GM12878 (cell line): ENCODE data around the gene ATF7IP.

Experiments
- BCL11A ChIP-seq: IDR thresholded peaks from 2 replicates; pipeline ENCODE4 v1.6.1; 2011; ENCODE audit warnings: low read depth, low read length
- CBX3 ChIP-seq: fragments of 200-600 bp; sonication (generic); IDR thresholded peaks from 2 replicates; pipeline ENCODE4 v1.6.1; 2016; ENCODE audit warnings: low read depth, borderline replicate concordance
- CTCF ChIP-seq, 3 experiments: IDR thresholded peaks in 2 of 3; conservative IDR thresholded peaks in 1 of 3; 2 replicates each; pipeline ENCODE4 v1.5.1; 2011; ENCODE audit warnings: low read depth in 3 of 3, low read length in 3 of 3, mild to moderate bottlenecking in 3 of 3, control low read depth in 2 of 3, moderate library complexity in 2 of 3, inconsistent platforms in 1 of 3, mixed read lengths in 1 of 3; ENCODE audit not compliant: control insufficient read depth in 2 of 3, insufficient read depth in 1 of 3; ENCODE audit errors: extremely low read depth in 1 of 3
- IRF5 ChIP-seq: fragments of 450-650 bp; IDR thresholded peaks from 2 replicates; pipeline ENCODE4 v1.6.1; 2017; ENCODE audit warnings: borderline replicate concordance
- MAX ChIP-seq: IDR thresholded peaks from 2 replicates; pipeline ENCODE4 v1.6.1; 2012; ENCODE audit warnings: low read depth, low read length, improper control_type of control experiment
- MXI1 ChIP-seq: fragments of 150-350 bp; IDR thresholded peaks from 2 replicates; pipeline ENCODE4 v1.6.1; 2011; ENCODE audit warnings: low read depth, mild to moderate bottlenecking, inconsistent platforms, low read length, improper control_type of control experiment
- NRF1 ChIP-seq: conservative IDR thresholded peaks from 2 replicates; pipeline ENCODE4 v1.6.1; 2011; ENCODE audit warnings: mild to moderate bottlenecking, low read depth, low read length, improper control_type of control experiment
- RAD21 ChIP-seq: IDR thresholded peaks from 2 replicates; pipeline ENCODE4 v1.6.1; 2011; ENCODE audit warnings: mild to moderate bottlenecking, low read depth, low read length, moderate library complexity; ENCODE audit not compliant: insufficient read depth
- RELB ChIP-seq: fragments of 450-650 bp; IDR thresholded peaks from 2 replicates; pipeline ENCODE4 v1.6.1; 2017; ENCODE audit warnings: low read depth, mild to moderate bottlenecking, moderate library complexity
- RFX5 ChIP-seq: IDR thresholded peaks from 2 replicates; pipeline ENCODE4 v1.6.1; 2011; ENCODE audit warnings: low read depth, low read length, improper control_type of control experiment
- ZBTB4 ChIP-seq: fragments of 450-650 bp; formaldehyde crosslinking; IDR thresholded peaks from 2 replicates; pipeline ENCODE4 v1.4.0; 2022; ENCODE audit warnings: mild to moderate bottlenecking, moderate library complexity
- ZNF217 ChIP-seq: fragments of 450-650 bp; IDR thresholded peaks from 2 replicates; pipeline ENCODE4 v1.6.1; 2017; ENCODE audit warnings: antibody characterized with exemption, mild to moderate bottlenecking
- TF ChIP-seq, protein P1 (sequence below): IDR thresholded peaks from 2 replicates; pipeline ENCODE4 v1.6.1; 2011; ENCODE audit warnings: mild to moderate bottlenecking, low read depth, low read length, moderate library complexity; ENCODE audit not compliant: insufficient replicate concordance

DNA sequence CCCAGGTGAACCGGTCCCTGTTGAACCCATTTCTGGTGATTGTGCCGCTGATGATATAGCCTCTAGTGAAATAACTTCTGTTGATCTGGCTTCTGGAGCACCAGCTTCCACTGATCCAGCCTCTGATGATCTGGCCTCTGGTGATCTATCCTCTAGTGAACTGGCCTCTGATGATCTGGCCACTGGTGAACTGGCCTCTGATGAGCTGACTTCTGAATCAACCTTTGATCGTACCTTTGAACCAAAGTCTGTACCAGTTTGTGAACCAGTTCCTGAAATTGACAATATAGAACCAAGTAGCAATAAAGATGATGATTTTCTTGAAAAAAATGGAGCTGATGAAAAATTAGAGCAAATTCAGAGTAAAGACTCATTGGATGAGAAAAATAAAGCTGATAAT lies 59.1 kb downstream of the ATF7IP start:
- TF ChIP-seq CTCF (IDR thresholded peaks at IDR 0.05 in 2 of 3, conservative IDR thresholded peaks at IDR 0.05 in 1 of 3; ENCODE audit: control insufficient read depth in 2 of 3, extremely low read depth in 1 of 3, insufficient read depth in 1 of 3, low read depth in 3 of 3, low read length in 3 of 3) (no peak), ZNF217 (no peak), MXI1 (no peak), IRF5 (no peak), RAD21 (no peak), RELB (no peak), MAX (no peak), BCL11A (no peak), RFX5 (no peak), NRF1 (no peak), ZBTB4 (CRISPR knock-in tag) (no peak), CBX3 (no peak)
- TF ChIP-seq, protein P1, sequence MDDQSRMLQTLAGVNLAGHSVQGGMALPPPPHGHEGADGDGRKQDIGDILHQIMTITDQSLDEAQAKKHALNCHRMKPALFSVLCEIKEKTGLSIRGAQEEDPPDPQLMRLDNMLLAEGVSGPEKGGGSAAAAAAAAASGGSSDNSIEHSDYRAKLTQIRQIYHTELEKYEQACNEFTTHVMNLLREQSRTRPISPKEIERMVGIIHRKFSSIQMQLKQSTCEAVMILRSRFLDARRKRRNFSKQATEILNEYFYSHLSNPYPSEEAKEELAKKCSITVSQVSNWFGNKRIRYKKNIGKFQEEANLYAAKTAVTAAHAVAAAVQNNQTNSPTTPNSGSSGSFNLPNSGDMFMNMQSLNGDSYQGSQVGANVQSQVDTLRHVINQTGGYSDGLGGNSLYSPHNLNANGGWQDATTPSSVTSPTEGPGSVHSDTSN, result no peak
